ENCODE measurements around the gene DUS1L.

DUS1L gene

DNA sequence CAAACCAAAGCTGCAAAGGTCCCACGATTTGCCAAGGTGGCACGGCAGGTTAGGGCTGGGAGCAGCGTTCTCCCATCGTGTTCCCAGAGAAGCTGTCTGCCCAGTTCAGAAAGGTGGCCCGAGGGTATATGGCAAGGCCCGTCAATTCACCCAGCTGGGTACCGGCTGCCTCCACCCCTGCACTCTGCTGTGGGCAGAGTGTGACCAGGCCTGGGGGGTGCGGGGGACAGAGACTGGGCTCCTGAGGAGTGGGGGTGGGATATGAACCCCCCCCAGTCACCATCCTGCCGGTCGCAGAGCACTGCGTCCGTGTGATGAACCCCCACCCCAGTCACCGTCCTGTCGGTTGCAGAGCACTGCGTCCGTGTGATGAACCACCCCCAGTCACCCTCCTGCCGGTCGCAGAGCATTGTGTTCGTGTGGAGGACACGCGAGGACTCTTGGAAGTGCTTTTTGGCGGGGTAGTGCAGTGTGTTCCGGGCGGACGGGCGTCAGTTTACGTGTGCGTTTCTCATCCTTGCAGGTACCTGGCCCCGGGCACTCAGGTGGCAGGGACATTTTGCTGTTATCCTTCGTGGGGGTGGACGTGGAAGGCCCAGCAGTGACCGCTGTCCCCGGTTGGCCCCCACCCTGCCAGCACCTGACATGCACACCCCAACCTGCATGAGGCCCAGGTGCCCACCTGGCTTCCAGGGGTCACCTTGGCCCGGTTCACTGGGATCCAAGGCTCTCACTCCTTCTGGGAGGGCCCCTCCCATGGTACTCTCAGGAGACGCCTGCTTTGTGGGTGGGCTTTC, 35.1 kb upstream of the DUS1L start:
- DNase-seq, result no peak

DNA sequence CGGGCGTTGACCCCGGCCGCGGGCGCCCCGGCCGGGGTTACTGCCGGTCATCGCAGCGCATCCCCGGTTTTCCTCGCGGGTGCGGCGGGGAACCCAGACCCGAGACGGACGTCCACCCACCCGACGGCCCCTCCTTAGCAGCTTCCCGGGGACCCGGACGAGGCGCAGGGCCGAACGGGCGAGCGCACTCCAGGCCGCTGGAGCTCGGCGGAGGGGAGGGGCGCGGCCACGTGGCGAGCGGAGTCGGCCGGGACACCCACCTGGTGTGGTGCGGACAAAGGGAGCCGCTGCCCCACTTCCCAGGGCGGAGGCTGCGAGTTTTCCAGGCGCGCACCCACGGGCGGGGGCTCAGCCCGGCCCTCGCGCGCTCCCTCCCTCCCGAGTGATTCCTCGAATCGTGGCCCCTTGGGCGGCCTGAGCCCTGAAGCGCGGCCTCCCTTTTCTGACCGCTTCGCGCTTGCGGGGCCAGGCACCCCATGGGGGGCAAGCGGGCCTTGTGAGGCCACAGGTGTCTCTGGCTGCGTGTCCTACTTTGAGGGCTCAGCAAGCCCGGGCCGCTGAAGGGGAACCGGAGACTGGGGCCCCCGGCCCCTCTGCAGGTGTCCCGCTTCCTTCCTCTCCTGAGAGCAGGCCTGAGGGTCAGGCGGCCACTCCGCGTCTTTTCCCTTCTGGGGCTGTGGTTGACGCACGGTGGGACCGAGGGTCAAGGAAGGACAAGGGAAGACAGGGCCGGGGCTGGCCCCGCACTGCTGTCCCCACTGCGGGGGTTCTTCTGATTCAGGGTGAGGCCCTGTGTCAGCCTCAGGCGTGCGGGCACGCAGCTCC, 33.5 kb upstream of the DUS1L start:
- peak in 1 of 2 experiments; percentile 52 for DNase-seq

DNA sequence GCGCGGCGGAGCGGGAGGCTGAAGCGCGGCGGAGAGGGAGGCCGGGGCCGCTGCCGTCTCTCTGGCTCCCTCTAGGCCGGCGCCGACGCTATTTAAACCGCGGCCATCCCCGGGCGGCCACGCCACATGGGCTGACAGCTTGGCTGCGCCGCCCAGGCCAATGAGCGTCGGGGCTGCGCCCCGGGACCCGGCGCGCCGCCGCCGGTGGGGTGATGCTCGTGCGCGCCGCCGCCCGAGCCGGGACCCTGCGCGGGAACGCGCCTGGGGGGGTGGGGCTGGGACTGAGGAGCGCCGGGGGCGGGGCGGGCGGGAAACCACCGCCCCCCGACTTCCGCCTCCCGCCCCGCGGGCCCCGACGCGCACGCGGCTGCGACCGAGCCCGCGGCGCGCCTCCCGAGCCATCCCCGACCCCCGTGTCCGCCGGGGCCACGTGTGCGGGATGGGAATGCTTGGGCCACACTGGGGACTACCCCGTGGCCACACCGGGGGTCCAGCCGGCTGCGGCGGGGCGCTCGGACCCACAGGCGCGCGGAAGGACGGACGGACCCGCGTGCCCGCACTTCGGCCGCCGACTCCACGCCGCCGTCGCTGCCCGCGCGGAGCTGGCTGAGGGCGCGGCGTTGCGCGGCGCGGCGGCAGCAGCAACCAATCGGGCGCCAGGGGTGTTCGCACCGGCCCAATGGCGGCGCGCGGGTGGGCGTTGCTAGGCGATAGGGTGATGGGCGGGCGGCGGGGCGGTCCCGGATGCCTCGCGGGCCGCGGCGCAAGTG, 32.8 kb upstream of the DUS1L start, which contains the start of gene FASN:
Gene FASN, minus strand, starts transcription at position 68 of the 770 bp plus-strand sequence. CDS start 1,791 bp downstream, outside the sequence.
- peak; percentile 84 to 89 for DNase-seq

DNA sequence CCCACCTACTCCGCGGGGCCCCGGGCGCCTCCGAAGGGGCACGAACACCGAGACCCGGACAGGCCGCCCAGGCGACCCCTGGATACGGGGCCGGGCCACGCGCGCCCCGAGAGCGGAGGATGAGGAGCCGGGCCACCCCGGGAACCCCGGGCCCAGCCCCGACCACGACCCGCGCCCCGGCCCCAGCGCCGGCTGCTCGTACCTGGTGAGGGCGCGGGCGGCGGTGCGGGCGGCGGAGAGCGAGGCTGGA, 32.2 kb upstream of the DUS1L start:
- no peak for DNase-seq

DNA sequence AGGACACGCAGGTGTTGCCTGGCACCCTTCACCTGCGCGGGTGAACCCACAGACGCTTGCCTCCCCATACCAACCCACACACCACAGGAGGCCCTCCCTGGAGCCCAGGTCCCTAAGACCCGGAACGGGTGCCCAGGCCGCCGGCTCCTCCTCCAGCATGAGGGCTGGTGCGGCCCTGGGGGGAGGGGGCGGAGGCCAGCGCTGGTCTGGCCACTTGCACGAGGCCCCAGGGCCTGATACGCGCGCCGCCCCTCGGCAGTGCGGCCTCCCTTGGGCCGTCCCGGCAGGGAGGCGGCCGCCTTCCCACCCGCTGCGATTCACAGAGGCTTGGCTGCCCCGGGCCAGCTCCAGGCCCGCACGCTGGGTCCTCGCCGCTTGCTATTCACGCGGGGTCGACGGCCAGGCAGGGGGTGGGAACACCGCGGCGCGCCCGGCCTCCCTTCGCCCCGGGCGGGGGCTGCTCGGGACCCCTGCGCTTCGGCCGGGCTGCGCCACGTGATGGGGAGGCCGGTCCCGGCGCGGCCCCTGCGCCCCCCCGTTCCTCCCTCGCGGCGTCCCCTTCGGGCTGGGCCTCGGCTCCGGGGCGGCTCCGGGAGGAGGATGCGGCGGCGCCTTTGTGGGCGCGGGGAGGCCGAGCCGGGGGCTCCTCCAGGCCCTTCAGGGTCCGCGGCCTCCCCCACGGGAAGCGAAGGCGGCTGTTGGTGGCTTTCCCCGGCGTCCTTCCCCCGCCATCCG, 31.7 kb upstream of the DUS1L start:
- DNase-seq, result no peak

DNA sequence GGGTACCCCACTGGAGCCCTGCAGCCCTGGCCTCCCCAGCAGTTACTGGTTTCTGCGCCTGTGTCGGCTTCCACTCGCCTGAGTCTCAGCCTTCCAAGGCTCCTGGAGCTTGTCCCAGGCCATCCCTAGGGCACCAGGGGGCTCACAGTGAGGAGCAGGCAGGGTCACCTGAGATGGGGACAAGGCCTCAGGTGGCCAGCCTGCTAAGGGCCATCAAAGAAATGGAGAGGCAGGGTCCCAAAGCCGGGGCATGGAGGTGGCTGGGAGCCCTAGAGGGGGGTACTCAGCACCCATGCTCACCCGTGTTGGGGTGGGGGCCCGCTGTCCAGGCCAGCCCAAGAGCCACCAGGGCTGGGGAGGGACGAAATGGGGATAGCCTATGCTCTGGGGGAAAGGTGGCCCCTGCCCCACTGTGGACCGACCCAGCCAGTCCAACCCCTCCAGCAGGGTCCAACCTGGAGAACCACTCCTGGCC, 31.1 kb upstream of the DUS1L start:
- DNase-seq, result no peak

DNA sequence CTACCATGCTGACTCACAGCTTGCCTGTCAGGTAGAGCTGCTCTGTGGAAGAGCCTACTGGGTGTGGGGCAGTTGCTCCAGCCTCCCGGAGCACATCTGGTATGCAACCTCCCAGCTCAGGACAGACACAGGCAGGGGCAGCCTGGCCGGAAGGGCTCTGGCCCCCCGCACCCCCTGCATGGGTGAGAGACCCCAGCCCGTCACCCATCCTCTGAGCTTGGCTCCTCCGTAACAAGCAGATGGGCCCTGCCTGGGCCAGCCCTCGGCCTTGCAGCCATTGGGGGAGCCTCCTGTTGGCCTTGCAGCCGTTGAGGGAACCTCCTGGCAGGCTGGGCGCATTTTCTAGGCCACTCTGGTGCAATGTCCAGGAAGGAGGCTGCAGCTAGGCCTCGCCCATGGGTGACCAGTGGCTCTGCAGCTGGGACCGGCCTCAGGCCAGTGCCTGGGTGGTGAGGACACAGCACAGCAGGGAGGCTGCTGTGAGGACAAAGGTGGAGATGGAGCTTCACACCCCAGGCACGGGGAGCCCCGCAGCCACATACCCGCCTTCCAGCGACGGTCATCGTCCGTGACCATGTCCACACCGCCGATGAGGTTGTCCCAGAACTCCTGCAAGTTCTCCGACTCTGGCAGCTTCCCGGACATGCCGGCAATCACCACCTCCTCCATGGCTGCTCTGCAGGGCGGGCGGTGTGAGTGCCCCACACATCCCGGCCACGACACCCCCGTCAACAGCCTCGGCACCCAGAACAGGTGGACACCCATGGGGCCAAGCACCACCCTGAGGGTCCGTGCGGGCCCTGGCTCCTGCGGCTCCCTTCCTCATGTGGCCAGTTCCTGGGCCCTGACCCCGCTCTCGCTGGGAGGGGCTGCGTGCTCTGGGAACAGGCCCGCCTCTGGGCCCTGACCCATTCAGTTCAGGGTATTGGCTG, 30.4 kb upstream of the DUS1L start:
- no peak for DNase-seq

DNA sequence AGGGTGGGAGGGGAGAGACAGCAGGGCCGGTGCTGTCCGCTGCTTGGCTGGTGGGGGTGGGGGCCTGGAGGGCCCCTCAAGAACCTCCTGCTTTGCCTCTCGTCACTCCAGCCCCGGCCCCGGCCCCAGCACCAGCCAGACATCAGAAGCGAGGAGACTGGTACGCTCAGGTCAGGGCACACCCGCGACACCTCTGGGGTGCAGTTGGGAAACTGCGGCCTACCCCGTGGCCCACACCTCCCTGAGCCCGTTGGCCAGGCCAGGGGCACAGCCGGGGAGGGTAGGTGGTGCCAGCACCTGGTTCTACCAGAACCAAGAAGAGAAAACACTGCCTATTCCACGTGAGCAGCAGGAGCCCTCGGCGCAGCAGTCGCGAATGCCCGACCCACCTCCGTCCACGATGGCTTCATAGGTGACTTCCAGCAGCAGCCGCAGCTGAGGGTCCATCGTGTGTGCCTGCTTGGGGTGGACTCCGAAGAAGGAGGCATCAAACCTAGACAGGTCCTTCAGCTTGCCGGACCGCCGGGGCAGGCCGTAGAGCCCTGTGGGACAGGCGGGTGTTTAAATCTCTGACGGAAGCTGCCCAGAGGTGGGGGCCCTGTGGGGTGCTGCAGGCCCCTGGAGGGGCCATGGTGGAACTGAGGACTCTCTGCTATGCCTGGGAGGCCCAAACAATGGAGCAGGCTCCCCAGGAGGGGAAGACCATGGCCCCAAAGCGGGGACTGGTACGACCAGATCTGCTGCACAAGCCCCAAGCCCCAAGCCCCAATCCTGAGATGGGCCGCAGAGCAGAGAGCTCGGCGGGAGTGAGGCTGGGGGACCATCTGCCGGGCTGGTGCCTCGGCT, 29.6 kb upstream of the DUS1L start:
- no peak for DNase-seq

DNA sequence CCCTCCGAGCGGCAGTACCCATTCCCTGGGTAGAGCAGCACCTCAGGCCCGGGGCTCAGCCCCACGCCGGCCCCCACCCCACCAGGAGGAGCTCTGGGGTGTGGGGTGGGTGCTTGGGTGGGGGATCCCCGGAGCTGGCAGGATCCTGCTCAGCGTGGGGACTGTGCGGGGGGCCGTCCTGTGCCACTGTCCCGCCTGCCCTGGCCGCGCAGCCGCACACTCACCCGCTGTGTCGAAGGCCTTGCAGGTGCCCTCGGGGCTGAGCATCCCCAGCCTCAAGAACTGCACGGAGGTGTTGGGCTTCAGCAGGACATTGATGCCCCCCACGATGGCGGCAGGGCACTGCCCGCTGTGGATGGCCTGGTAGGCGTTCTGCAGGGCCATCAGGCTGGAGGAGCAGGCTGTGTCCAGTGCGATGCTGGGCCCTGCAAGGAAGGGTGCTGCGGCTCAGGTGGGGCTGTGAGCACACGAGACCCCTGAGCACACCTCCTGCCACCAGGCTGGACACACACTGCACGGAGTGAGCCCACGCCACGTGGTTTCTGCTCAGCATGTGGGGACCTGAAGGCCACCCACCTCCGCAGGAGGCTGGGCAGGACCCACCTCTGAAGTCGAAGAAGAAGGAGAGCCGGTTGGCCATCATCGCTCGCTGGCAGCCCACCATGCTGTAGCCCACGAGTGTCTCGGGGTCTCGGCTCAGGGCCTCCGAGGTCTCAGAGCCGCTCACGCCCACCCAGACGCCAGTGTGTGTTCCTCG, 27.6 kb upstream of the DUS1L start:
- DNase-seq, result no peak

DNA sequence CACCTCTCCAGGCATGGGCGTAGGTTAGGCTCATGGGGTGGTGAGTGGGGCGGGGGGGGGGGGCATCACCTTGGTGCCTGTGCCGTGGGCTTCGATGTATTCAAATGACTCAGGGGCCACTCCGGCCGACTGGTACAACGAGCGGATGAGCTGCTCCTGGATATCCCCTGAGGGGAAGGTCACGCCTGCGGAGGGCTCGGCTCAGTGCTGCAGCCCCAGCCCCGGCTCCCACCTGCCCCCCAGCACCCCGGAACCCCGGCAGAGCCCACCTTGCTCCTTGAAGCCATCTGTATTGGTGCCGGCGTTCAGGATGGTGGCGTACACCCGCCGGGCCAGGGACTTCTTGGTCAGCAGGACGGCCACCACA, 27.0 kb upstream of the DUS1L start:
- DNase-seq, result no peak

DNA sequence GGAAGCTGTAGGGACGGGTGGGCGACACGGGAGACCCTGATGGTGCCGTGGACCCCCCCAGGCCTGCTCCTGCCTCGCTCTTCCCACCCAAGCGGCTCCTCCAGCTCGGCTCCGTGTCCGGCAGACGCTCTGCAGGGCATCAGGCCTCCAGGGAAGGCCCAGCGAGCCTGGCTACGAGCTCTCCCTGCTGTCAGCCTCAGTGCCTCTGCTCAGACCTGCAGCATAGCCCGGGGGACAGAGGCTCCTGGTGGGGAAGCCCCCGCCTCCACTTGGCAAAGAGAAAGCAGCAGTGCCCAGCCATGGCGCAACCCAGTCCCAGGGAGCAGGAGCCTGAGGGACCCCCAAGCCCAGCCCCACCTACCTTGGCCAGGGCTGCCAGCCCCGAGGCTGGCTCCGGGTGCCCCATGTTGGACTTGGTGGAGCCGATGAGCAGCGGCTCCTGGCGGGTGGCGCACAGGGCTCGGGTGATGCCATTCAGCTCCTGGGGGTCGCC, 26.5 kb upstream of the DUS1L start:
- DNase-seq, result no peak

DNA sequence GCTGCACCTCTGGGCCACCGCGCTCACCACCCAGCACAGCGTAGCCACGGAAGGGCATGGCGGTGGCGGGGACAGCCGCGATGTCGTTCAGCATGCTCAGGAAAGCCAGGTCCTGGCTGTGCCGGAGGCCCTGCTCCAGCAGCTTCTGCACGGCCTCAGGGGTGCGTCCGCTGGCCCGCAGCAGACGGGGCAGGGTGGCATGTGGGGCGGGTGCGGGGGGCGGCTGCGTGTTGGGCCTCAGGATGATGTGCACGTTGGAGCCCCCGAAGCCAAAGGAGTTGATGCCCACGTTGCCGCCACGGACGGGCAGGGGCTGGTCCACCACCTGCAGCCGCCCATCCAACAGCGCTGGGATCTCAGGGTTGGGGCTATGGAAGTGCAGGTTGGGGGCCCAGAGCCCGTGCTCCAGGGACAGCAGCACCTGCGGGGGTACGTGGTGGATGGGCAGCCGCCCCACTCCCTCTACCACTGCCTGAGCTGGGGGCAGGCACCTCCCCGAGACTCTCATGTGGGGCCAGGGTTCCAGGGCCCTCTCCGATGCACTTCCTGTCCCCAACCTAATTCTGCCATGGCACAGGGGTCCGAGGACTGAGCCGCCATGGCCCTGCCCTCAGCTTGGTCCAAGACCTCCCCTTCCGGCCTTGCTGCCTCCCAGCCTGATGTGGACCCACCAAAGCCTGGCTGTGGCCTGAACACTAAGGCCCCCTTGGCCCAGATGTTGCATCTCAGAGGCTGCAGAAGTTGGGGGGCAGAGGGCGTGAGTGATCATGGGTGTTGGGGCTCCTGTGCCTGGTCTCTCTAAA, 25.9 kb upstream of the DUS1L start:
- DNase-seq, result no peak

DNA sequence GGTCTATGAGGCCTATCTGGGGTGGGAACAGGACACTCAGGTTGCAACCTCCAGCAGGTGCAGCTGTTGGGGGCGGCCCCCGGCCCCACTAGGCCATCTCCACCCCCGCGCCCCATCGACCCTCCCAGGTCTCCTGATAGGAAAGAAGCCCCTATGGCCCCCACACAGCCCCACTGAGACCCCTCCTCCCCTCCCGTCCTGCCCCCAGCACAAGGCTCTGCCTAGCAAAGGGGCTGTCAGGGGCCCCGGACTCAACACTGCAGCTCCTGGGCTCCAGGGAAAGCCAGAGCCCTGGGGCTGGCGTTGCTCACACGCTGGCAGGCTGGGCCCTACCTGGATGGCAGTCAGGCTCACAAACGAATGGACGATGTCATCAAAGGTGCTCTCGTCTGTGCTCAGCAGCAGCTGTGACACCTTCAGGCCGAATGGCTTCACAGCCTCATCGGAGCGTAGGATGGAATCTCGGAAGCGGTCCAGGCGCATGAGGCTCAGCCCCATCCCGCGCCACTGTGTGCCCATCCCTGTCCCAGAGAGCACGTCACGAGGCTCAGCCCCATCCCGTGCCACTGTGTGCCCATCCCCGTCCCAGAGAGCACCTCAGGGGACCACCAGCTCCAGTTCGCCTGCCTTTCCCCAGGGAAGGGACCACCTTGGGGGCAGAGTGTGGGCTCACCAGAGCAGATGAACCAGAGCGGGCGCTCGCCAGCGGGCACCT, 25.1 kb upstream of the DUS1L start:
- DNase-seq, result no peak

DNA sequence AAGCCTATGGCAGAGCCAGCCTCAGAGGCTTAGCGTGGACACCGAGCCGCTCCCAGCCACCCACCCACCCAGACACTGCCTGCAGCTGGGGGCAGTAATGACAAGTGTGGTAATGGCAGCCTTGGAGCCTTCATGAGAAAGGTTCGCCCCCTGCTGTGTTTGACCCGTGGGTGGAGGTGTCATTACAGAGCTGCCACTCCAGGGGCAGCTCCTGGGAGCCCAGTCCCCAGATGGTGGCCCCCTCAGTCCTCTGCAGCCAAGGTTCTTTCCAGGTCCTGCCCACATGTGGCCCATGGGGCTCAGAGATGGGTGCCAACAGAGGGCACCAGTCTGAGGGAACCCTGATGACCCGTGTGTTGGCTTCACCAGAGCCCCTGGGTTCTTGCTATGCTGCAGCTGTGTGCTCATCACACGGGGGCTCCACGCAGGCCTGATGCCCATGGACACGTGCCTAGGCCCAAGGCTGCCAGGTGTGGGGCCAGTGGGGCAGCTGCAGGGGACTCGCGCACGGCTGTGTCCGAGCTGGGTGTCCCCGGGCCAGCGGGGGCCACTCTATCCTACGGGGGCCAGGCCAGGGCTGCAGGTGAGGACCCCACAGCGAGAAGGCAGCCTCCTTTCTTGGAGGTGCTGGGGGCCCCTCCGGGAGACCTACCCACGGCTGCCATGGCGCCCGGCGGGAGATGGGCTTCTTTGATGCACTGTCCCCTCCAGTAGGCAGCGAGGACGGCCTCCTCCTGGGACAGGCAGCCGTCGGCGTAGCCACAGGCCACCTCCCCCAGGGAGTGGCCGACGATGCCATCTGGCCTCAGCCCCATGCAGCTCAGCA, 24.3 kb upstream of the DUS1L start:
- no peak for DNase-seq

DNA sequence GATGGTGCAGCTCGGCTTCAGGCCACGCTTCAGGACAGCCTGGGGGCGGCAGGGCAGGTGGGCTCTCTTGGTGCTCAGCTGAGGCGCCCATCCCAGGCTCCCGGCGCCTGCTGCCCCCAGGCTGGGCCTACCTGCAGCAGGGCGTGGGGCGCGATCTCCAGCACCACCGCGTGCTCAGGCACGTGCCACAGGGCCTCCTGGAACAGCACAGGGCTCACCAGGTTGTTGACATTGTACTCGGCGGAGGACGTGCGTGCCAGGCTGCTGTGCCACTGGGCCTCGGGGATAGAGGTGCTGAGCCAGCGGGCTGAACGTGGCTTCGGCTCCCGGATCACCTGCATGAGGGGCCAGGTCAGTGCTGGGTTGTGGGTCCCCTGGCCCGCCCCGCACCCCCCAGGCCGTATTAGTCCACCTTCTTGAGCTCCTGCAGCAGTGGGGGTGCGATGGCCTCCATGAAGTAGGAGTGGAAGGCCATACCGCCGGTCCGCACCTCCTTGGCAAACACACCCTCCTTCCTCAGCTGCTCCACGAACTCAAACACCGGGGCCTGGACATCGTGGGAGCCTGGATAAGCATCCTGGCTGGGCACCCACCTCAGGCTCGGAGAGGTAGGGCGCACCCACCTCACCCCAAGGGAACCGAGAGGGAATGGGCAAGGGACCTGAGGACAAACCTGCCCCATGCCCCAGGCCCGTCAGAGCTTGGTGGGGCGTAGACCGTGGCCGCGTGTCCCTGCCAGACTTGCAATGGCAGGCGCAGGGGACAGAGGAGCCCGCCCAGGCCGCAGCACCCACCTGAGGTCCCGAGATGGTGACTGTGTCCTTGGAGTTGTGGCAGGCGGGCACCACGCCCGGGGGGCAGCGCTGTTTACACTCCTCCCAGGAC, 23.5 kb upstream of the DUS1L start:
- no peak for DNase-seq
